PFSK-1 (cell line): ENCODE measurements around the gene PPP1R7.

Experiments
- POLR2AphosphoS5 ChIP-seq: IDR thresholded peaks from 2 replicates; pipeline ENCODE4 v1.6.1; 2012; ENCODE audit warnings: low read depth, mild to moderate bottlenecking, control low read depth, low read length, moderate library complexity
- TAF1 ChIP-seq: IDR thresholded peaks from 2 replicates; pipeline ENCODE4 v1.6.1; 2012; ENCODE audit warnings: low read length, control low read depth, borderline replicate concordance; ENCODE audit not compliant: insufficient read depth
- TF ChIP-seq, protein P1 (sequence below), 2 experiments: IDR thresholded peaks; 2 replicates each; pipeline versions ENCODE4 v1.6.1 to v1.8.0; 2011 to 2012; ENCODE audit warnings: low read depth in 2 of 2, low read length in 2 of 2, control low read depth in 1 of 2, inconsistent platforms in 1 of 2, mild to moderate bottlenecking in 1 of 2, moderate library complexity in 1 of 2; ENCODE audit not compliant: insufficient read depth in 1 of 2

DNA sequence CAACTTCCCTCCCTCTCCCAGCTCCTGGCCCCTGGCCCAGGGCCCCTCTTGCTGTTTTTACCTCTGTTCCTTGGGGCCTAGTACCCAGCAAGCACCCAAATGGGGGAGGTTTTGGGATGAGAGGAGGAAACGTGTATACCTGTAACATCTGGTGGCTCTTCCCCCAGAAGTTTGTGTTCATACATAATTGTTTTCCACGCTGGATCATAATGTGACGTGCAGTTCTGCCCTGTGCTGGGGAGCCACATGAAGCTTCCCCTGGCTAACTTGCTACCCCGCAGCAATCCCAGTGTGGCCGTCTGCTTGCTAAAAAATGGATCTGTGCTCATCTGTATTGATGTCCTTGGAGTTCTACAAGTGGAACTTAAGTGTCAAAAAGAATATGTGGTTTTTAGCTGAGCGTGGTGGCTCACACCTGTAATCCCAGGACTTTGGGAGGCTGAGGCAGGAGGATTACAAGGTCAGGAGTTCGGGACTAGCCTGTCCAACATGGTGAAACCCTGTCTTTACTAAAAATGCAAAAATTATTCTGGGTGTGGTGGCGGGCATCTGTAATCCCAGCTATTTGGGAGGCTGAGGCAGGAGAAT lies 74.7 kb downstream of the PPP1R7 start:
- no peak for TF ChIP-seq POLR2AphosphoS5
- TF ChIP-seq, protein P1, sequence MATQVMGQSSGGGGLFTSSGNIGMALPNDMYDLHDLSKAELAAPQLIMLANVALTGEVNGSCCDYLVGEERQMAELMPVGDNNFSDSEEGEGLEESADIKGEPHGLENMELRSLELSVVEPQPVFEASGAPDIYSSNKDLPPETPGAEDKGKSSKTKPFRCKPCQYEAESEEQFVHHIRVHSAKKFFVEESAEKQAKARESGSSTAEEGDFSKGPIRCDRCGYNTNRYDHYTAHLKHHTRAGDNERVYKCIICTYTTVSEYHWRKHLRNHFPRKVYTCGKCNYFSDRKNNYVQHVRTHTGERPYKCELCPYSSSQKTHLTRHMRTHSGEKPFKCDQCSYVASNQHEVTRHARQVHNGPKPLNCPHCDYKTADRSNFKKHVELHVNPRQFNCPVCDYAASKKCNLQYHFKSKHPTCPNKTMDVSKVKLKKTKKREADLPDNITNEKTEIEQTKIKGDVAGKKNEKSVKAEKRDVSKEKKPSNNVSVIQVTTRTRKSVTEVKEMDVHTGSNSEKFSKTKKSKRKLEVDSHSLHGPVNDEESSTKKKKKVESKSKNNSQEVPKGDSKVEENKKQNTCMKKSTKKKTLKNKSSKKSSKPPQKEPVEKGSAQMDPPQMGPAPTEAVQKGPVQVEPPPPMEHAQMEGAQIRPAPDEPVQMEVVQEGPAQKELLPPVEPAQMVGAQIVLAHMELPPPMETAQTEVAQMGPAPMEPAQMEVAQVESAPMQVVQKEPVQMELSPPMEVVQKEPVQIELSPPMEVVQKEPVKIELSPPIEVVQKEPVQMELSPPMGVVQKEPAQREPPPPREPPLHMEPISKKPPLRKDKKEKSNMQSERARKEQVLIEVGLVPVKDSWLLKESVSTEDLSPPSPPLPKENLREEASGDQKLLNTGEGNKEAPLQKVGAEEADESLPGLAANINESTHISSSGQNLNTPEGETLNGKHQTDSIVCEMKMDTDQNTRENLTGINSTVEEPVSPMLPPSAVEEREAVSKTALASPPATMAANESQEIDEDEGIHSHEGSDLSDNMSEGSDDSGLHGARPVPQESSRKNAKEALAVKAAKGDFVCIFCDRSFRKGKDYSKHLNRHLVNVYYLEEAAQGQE (IDR thresholded peaks at IDR 0.05; ENCODE audit: insufficient read depth in 1 of 2, low read depth in 2 of 2, low read length in 2 of 2): no peak
- TF ChIP-seq TAF1: no peak
